RCC 7860 (cell line): ENCODE results near the gene RASSF3.

Experiments used
- DNase-seq: peaks from one replicate; pipeline ENCODE4 v3.0.0-alpha.2; 2015; ENCODE audit warnings: low spot score
- FAIRE-seq: peaks from 2 replicates; lab custom pipeline; 2012; peaks lifted over from hg19 to GRCh38; lab: Jason Lieb, UNC

The RASSF3 gene

GRCh38 chr12:64667793-64668192 is 57.5 kb downstream of the RASSF3 start:
- no peak for FAIRE-seq

GRCh38 chr12:64669270-64669842 is 59.1 kb downstream of the RASSF3 start:
- DNase-seq (peak; percentile 6), FAIRE-seq (no peak)

More at GRCh38 chr12:64667793-64668192, 57.5 kb downstream of the RASSF3 start:
- DNase-seq: no peak

- DNase-seq (no peak), FAIRE-seq (no peak)
Measured at GRCh38 chr12:64670019-64670418, 59.7 kb downstream of the RASSF3 start.

- FAIRE-seq (no peak), DNase-seq (no peak)
Measured at GRCh38 chr12:64670919-64671639, 60.8 kb downstream of the RASSF3 start.

GRCh38 chr12:64671681-64672080 is 61.4 kb downstream of the RASSF3 start:
- DNase-seq (no peak), FAIRE-seq (no peak)

GRCh38 chr12:64672925-64673409 is 62.7 kb downstream of the RASSF3 start:
- no peak for FAIRE-seq
- DNase-seq: no peak

GRCh38 chr12:64673490-64674169 is 63.3 kb downstream of the RASSF3 start:
- FAIRE-seq (no peak), DNase-seq (no peak)

GRCh38 chr12:64674367-64674922 is 64.2 kb downstream of the RASSF3 start:
- DNase-seq (no peak), FAIRE-seq (no peak)

GRCh38 chr12:64675795-64676194 is 65.5 kb downstream of the RASSF3 start:
- peak; percentile 41 for DNase-seq
- FAIRE-seq: peak; percentile 2

- DNase-seq: no peak
Measured at GRCh38 chr12:64678248-64678647, 68.0 kb downstream of the RASSF3 start.

GRCh38 chr12:64678835-64679234 is 68.5 kb downstream of the RASSF3 start:
- no peak for FAIRE-seq
- no peak for DNase-seq

More at GRCh38 chr12:64678248-64678647, 68.0 kb downstream of the RASSF3 start:
- FAIRE-seq: no peak

- peak; percentile 74 for DNase-seq
- FAIRE-seq: peak; percentile 75
Measured at GRCh38 chr12:64679487-64680001, 69.2 kb downstream of the RASSF3 start.

GRCh38 chr12:64680235-64680634 is 69.9 kb downstream of the RASSF3 start:
- DNase-seq (no peak), FAIRE-seq (no peak)

- no peak for FAIRE-seq
Measured at GRCh38 chr12:64681200-64682052, 71.1 kb downstream of the RASSF3 start.

GRCh38 chr12:64682572-64683277 is 72.4 kb downstream of the RASSF3 start:
- FAIRE-seq (no peak), DNase-seq (no peak)

More at GRCh38 chr12:64681200-64682052, 71.1 kb downstream of the RASSF3 start:
- no peak for DNase-seq

GRCh38 chr12:64683816-64684543 is 73.7 kb downstream of the RASSF3 start:
- DNase-seq (no peak), FAIRE-seq (no peak)

GRCh38 chr12:64685050-64685449 is 74.8 kb downstream of the RASSF3 start:
- no peak for DNase-seq
- FAIRE-seq: no peak

- DNase-seq: no peak
- FAIRE-seq: no peak
Measured at GRCh38 chr12:64685605-64686004, 75.3 kb downstream of the RASSF3 start.

GRCh38 chr12:64687816-64688215 is 77.5 kb downstream of the RASSF3 start:
- DNase-seq: no peak
- no peak for FAIRE-seq
